ENCODE results near the gene CCDC12.

The CCDC12 gene

GRCh38 chr3:47008234-47008796 is 31.8 kb upstream of the CCDC12 start:
- H3K9me2 ChIP-seq (replicated peaks; ENCODE audit: insufficient read depth, low read length), result no peaks in the 10 kb centered on the region
- no peaks in the 10 kb centered on the region for H3K27me3 ChIP-seq (ENCODE audit: low read length)
- no peaks in the 10 kb centered on the region for H3K9me3 ChIP-seq (ENCODE audit: insufficient read depth, low read length)
- no peaks in the 10 kb centered on the region for H3K36me3 ChIP-seq (ENCODE audit: low read length)
- no peak for TF ChIP-seq EZH2phosphoT487 (conservative IDR thresholded peaks at IDR 0.05; ENCODE audit: low read length)
- TF ChIP-seq CTCF (IDR thresholded peaks at IDR 0.05; ENCODE audit: insufficient read depth, low read length, poor library complexity, severe bottlenecking), result no peak
- H3K9ac ChIP-seq (ENCODE audit: low read length), result no peak overlapping the region
- H3K79me2 ChIP-seq (ENCODE audit: insufficient read depth, low read length), result no peaks in the 10 kb centered on the region
- H3K27ac ChIP-seq (ENCODE audit: low read depth, low read length), result no peak overlapping the region
- H3K4me2 ChIP-seq (ENCODE audit: low read depth, low read length, poor library complexity, severe bottlenecking), result no peak overlapping the region
- peaks cover 9% of the 10 kb centered on the region for H3F3A ChIP-seq (ENCODE audit: insufficient read depth)
- no peak overlapping the region for H2AFZ ChIP-seq (ENCODE audit: low read depth, low read length, severe bottlenecking)
- no peaks in the 10 kb centered on the region for H4K20me1 ChIP-seq (ENCODE audit: low read depth, low read length)
- H3K4me3 ChIP-seq (ENCODE audit: insufficient read depth, low read length, poor library complexity, severe bottlenecking), result no peak overlapping the region

- Histone ChIP-seq H3K9me3 (ENCODE audit: insufficient read depth, low read length) (no peaks in the 10 kb centered on the region), H3K79me2 (ENCODE audit: insufficient read depth, low read length) (no peaks in the 10 kb centered on the region), H3K4me2 (ENCODE audit: low read depth, low read length, poor library complexity, severe bottlenecking) (no peak overlapping the region), H4K20me1 (ENCODE audit: low read depth, low read length) (no peaks in the 10 kb centered on the region), H3K27me3 (ENCODE audit: low read length) (no peaks in the 10 kb centered on the region), H3K27ac (ENCODE audit: low read depth, low read length) (no peak overlapping the region), H3K36me3 (ENCODE audit: low read length) (no peaks in the 10 kb centered on the region), H3F3A (ENCODE audit: insufficient read depth) (peaks cover 9% of the 10 kb centered on the region), H3K9ac (ENCODE audit: low read length) (no peak overlapping the region), H3K4me3 (ENCODE audit: insufficient read depth, low read length, poor library complexity, severe bottlenecking) (no peak overlapping the region), H3K9me2 (replicated peaks; ENCODE audit: insufficient read depth, low read length) (no peaks in the 10 kb centered on the region), H2AFZ (ENCODE audit: low read depth, low read length, severe bottlenecking) (no peak overlapping the region)
- TF ChIP-seq CTCF (IDR thresholded peaks at IDR 0.05; ENCODE audit: insufficient read depth, low read length, poor library complexity, severe bottlenecking) (no peak), EZH2phosphoT487 (conservative IDR thresholded peaks at IDR 0.05; ENCODE audit: low read length) (no peak)
Measured at GRCh38 chr3:47007482-47008233, 31.1 kb upstream of the CCDC12 start.

- no peaks in the 10 kb centered on the region for H3K27me3 ChIP-seq (ENCODE audit: low read length)
- no peaks in the 10 kb centered on the region for H3K9me2 ChIP-seq (replicated peaks; ENCODE audit: insufficient read depth, low read length)
- TF ChIP-seq EZH2phosphoT487 (conservative IDR thresholded peaks at IDR 0.05; ENCODE audit: low read length) (no peak), CTCF (IDR thresholded peaks at IDR 0.05; ENCODE audit: insufficient read depth, low read length, poor library complexity, severe bottlenecking) (no peak)
- H3K27ac ChIP-seq (ENCODE audit: low read depth, low read length), result no peak overlapping the region
- no peak overlapping the region for H3K4me2 ChIP-seq (ENCODE audit: low read depth, low read length, poor library complexity, severe bottlenecking)
- H3F3A ChIP-seq (ENCODE audit: insufficient read depth), result peaks cover 9% of the 10 kb centered on the region
- H3K79me2 ChIP-seq (ENCODE audit: insufficient read depth, low read length), result no peaks in the 10 kb centered on the region
- H4K20me1 ChIP-seq (ENCODE audit: low read depth, low read length), result no peaks in the 10 kb centered on the region
- no peaks in the 10 kb centered on the region for H3K9me3 ChIP-seq (ENCODE audit: insufficient read depth, low read length)
- no peaks in the 10 kb centered on the region for H3K36me3 ChIP-seq (ENCODE audit: low read length)
- H3K9ac ChIP-seq (ENCODE audit: low read length), result no peak overlapping the region
- no peak overlapping the region for H2AFZ ChIP-seq (ENCODE audit: low read depth, low read length, severe bottlenecking)
- no peak overlapping the region for H3K4me3 ChIP-seq (ENCODE audit: insufficient read depth, low read length, poor library complexity, severe bottlenecking)
Measured at GRCh38 chr3:47007001-47007400, 30.5 kb upstream of the CCDC12 start.

Measured in SU-DHL-6 (cell line).